Vagina (tissue), 2 donors: Measurements from ENCODE around the gene DNMT3A. TPM values are rescaled to one million over a fixed set of nuclear protein-coding genes. Genes with fewer than 3 reads are reported as not detected.

Experiments
- DNase-seq, 2 donors: peaks; one replicate each; pipeline ENCODE4 v3.0.0-alpha.2; 2017; ENCODE audit errors: extremely low spot score in 2 of 2
- H3K27ac ChIP-seq: fragments of 200-600 bp; sonication (generic); one replicate; pipeline ENCODE4 v1.5.1; 2019
- H3K27me3 ChIP-seq: fragments of 200-600 bp; sonication (generic); one replicate; pipeline ENCODE4 v1.5.1; 2019
- H3K36me3 ChIP-seq, 2 donors: fragments of 200-600 bp; sonication (generic); one replicate each; pipeline ENCODE4 v1.5.1; 2017 to 2019
- H3K4me1 ChIP-seq: fragments of 200-600 bp; sonication (generic); one replicate; pipeline ENCODE4 v1.5.1; 2019
- H3K4me3 ChIP-seq, 2 donors: fragments of 200-600 bp; sonication (generic); 1 replicate in 1 of 2; 2 replicates in 1 of 2; pipeline ENCODE4 v1.5.1; 2016 to 2019
- H3K9me3 ChIP-seq: fragments of 200-600 bp; sonication (generic); one replicate; pipeline ENCODE4 v1.5.1; 2019
- POLR2A ChIP-seq, 2 donors: fragments of 450-650 bp; IDR thresholded peaks; one replicate each; pipeline ENCODE4 v1.6.1; 2017; ENCODE audit warnings: antibody characterized with exemption in 2 of 2, mild to moderate bottlenecking in 2 of 2, moderate library complexity in 2 of 2
- POLR2AphosphoS5 ChIP-seq, 2 donors: sonication (generic); formaldehyde crosslinking; IDR thresholded peaks; one replicate each; pipeline ENCODE4 v1.9.0; 2017; ENCODE audit warnings: antibody characterized with exemption in 2 of 2, mild to moderate bottlenecking in 2 of 2, low read depth in 1 of 2; ENCODE audit not compliant: insufficient read depth in 1 of 2
- intact Hi-C: fragments of 100-400 bp; cut with DNase I; formaldehyde crosslinking; loops from one replicate; pipeline ENCODE4 v1.15.1; 2023
- total RNA-seq: library from RNA; depleted of rRNA; stranded (reverse); fragments of >200 nt; gene quantifications from one replicate; pipeline ENCODE4 v1.2.3, GENCODE V29; 2016
- TF ChIP-seq, protein P1 (sequence below), 3 experiments: fragments of 450-650 bp in 2 of 3; fragments of 200-600 bp in 1 of 3; sonication (generic) in 1 of 3; IDR thresholded peaks; one replicate each; pipeline ENCODE4 v1.5.1; 2017 to 2019; ENCODE audit warnings: antibody characterized with exemption in 3 of 3, mild to moderate bottlenecking in 2 of 3, moderate library complexity in 2 of 3

The DNMT3A gene
- total RNA-seq, 1 donor from 2014 or later, result 28.0 TPM

DNA sequence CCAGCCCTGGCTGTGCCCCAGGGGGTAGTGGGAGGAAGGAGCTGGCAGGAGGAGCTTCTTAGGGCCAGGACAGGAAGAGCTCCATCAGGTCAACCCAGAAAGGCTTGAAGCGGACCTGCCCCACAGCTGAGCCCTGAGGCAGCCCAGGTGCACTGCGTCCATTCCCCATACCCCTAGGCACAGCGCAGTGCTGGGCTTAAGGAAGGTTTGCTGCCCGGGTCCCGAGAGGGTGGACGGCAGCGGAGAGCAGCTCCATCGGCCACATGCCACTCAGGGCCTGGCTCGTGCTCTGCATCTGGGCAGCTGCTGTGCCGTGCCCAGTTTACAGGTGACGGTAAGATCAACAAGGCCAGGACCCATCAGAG lies 26.4 kb downstream of the DNMT3A start:
- no peak for DNase-seq
- Histone ChIP-seq H3K9me3 (no peaks in the 10 kb centered on the region), H3K27ac (peak overlapping the region; percentile 64), H3K27me3 (no peaks in the 10 kb centered on the region), H3K4me1 (peaks cover 55% of the 10 kb centered on the region), H3K36me3 (no peaks in the 10 kb centered on the region), H3K4me3 (no peak overlapping the region)
- intact Hi-C loops, result no loop called here
- TF ChIP-seq POLR2AphosphoS5 (IDR thresholded peaks at IDR 0.05; ENCODE audit: insufficient read depth in 1 of 2, low read depth in 1 of 2) (no peak), POLR2A (IDR thresholded peaks at IDR 0.05) (no peak)
- TF ChIP-seq, protein P1, sequence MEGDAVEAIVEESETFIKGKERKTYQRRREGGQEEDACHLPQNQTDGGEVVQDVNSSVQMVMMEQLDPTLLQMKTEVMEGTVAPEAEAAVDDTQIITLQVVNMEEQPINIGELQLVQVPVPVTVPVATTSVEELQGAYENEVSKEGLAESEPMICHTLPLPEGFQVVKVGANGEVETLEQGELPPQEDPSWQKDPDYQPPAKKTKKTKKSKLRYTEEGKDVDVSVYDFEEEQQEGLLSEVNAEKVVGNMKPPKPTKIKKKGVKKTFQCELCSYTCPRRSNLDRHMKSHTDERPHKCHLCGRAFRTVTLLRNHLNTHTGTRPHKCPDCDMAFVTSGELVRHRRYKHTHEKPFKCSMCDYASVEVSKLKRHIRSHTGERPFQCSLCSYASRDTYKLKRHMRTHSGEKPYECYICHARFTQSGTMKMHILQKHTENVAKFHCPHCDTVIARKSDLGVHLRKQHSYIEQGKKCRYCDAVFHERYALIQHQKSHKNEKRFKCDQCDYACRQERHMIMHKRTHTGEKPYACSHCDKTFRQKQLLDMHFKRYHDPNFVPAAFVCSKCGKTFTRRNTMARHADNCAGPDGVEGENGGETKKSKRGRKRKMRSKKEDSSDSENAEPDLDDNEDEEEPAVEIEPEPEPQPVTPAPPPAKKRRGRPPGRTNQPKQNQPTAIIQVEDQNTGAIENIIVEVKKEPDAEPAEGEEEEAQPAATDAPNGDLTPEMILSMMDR (IDR thresholded peaks at IDR 0.05), result no peak

DNA sequence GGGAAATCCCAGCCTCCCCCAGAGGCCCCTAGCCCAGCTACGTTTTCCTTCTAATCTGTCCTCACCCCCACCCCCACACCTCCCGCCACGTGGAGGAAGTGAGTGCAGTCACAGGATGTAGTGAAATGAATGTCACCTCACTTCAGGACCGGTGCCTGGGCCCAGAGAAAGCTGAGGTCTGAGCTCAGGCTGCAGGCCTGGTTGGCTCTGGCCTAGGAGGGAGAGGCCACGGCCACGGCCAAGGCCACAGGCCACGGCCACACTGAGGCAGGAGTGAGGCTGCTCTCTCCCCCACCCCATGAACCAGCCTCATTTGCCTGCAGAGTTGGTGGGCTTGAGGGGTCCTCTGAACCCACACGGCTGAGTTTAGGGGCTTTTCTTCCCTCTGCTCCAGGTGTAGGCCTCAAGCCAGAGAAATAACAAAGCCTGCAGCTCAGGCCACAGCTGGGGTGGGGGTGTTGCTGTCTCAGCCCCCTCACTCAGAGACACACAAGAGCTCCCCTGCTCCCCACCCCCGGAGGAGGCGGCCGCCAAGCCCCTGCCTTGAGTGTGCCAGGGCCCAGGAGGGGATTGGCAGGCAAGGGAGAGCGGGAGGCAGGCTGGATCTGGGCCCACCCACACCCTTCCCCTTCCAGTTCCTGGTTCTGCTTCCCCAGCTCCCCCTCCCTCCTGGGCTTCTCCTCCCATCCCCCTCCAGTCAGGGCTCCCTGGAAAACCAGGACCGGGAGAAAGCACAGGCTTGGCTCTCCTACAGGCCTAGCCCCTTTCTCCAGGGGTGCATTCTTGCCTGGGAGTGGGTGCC lies 27.0 kb downstream of the DNMT3A start:
- DNase-seq, result no peak
- Histone ChIP-seq H3K4me3 (no peak overlapping the region), H3K27me3 (no peaks in the 10 kb centered on the region), H3K36me3 (no peaks in the 10 kb centered on the region), H3K9me3 (no peaks in the 10 kb centered on the region), H3K4me1 (peaks cover 61% of the 10 kb centered on the region), H3K27ac (peak overlapping the region; percentile 64)
- intact Hi-C loops, result no loop called here
- peak in 1 of 2 donors; percentile 37 for TF ChIP-seq POLR2AphosphoS5 (IDR thresholded peaks at IDR 0.05; ENCODE audit: insufficient read depth in 1 of 2, low read depth in 1 of 2)
- TF ChIP-seq, protein P1 (IDR thresholded peaks at IDR 0.05), result no peak
- TF ChIP-seq POLR2A (IDR thresholded peaks at IDR 0.05), result no peak

DNA sequence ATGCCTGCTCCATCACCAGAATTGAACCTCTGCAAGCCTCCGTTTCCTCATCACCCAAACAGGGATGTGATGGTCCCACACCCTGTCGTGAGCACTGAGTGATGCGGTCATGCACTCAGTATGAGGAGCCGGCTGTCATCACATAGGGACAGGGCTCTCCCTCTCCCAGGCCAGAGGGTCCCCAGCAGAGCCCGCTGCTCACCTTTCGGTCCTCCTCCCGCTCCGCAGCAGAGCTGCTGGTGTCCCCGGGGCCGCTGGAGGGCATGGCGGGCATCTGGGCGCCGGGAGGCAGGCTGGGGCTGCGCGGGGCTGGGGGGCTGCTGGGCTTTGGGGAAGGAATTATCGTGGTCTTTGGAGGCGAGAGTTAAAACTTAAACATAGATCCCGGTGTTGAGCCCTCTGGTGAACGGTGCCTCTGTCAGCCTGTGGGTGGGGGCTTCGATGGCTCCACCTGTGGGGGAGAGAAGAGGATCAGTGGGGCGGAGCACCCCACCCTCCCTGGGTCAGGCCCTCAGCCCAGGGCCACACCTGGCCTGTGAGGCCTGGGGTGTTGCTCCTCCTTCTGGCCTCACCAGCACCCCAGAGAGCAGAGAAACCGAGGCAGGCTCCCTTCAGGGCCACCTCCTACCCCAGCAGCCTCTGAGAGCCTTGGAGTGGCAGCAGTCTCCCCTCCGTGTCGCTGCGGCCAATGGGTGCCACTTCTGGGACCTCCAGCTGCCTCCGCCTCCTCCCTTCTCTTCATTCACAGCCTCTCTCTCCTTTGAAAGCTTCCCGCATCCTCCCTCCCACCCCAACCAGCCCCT lies 27.8 kb downstream of the DNMT3A start:
- no peaks in the 10 kb centered on the region for H3K27me3 ChIP-seq
- intact Hi-C loops, result no loop called here
- peaks cover 67% of the 10 kb centered on the region for H3K4me1 ChIP-seq
- TF ChIP-seq, protein P1 (IDR thresholded peaks at IDR 0.05), result no peak
- TF ChIP-seq POLR2A (IDR thresholded peaks at IDR 0.05) (no peak), POLR2AphosphoS5 (IDR thresholded peaks at IDR 0.05; ENCODE audit: insufficient read depth in 1 of 2, low read depth in 1 of 2) (no peak)
- peak overlapping the region; percentile 64 for H3K27ac ChIP-seq
- no peak overlapping the region for H3K4me3 ChIP-seq
- no peaks in the 10 kb centered on the region for H3K36me3 ChIP-seq
- no peak for DNase-seq
- H3K9me3 ChIP-seq, result no peaks in the 10 kb centered on the region

DNA sequence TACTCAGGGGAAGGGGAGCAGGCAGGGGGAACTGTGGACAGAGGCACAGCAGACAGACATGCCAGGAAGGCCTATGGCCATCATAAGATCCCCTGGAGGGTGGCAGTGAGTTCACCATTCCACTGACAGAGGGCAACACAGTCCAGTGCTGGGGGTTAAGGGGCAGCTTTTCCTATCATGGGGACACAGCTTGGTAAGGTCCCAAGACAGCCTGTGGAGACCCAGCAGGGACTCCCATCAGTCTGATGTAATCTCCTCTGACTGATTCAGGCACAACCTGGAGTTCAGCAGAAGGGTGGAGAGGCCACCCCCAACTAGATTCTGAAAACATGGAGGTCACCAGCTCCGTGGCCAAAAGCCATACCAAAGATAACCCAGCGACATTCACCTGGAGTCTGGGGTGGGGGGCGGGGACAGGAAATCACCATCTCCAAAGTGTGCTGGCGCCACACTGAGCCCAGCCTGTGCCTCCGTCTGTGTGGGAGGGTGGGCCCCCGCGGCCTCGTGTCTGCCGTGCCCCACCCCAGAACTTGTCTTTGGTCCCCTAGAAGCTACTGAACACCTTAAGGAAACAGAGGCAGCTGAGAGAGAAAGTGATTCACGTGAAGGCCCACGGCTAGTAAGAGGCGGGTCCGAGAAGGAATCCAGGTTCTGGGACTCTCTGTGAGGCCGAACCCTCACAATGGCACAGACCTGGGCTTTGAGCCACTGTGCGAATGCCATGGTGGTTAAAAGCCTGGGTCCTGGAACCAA lies 28.6 kb downstream of the DNMT3A start:
- intact Hi-C loops, result no loop called here

More for the DNA sequence above, 28.6 kb downstream of the DNMT3A start:
- no peaks in the 10 kb centered on the region for H3K9me3 ChIP-seq
- H3K36me3 ChIP-seq, result no peaks in the 10 kb centered on the region
- no peak overlapping the region for H3K27ac ChIP-seq
- H3K4me1 ChIP-seq, result peaks cover 67% of the 10 kb centered on the region
- no peak for DNase-seq
- TF ChIP-seq, protein P1 (IDR thresholded peaks at IDR 0.05), result no peak
- TF ChIP-seq POLR2A (IDR thresholded peaks at IDR 0.05), result no peak
- TF ChIP-seq POLR2AphosphoS5 (IDR thresholded peaks at IDR 0.05; ENCODE audit: insufficient read depth in 1 of 2, low read depth in 1 of 2), result no peak
- H3K4me3 ChIP-seq, result no peak overlapping the region
- H3K27me3 ChIP-seq, result no peaks in the 10 kb centered on the region
